Measurements from ENCODE around the gene DPYSL3.

DNA sequence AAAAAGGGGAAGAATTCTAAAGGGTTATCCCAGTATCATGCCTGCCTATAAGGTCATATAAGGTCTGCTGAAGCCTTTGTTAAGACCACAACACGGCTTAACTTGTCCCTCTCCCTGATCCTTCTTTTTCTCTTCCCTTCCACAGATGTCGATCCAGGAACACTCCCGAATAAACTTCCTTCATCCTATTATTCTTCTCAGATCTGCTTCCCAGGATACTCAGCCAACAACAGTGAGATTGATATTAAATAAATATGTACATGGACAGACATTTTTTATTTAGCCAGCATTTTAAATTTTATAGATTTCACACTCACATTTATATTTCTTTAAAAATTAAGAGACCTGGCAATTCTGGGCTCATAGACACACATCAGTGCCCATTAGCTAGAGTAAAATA lies 44.1 kb downstream of the DPYSL3 start:
- TF ChIP-seq, protein P1, sequence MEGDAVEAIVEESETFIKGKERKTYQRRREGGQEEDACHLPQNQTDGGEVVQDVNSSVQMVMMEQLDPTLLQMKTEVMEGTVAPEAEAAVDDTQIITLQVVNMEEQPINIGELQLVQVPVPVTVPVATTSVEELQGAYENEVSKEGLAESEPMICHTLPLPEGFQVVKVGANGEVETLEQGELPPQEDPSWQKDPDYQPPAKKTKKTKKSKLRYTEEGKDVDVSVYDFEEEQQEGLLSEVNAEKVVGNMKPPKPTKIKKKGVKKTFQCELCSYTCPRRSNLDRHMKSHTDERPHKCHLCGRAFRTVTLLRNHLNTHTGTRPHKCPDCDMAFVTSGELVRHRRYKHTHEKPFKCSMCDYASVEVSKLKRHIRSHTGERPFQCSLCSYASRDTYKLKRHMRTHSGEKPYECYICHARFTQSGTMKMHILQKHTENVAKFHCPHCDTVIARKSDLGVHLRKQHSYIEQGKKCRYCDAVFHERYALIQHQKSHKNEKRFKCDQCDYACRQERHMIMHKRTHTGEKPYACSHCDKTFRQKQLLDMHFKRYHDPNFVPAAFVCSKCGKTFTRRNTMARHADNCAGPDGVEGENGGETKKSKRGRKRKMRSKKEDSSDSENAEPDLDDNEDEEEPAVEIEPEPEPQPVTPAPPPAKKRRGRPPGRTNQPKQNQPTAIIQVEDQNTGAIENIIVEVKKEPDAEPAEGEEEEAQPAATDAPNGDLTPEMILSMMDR (IDR thresholded peaks at IDR 0.05): no peak
- no peak for TF ChIP-seq POLR2A (IDR thresholded peaks at IDR 0.05)

Measured in tibial nerve (tissue), 3 donors.